Measurements from ENCODE around the gene PYGM.

The PYGM gene

DNA sequence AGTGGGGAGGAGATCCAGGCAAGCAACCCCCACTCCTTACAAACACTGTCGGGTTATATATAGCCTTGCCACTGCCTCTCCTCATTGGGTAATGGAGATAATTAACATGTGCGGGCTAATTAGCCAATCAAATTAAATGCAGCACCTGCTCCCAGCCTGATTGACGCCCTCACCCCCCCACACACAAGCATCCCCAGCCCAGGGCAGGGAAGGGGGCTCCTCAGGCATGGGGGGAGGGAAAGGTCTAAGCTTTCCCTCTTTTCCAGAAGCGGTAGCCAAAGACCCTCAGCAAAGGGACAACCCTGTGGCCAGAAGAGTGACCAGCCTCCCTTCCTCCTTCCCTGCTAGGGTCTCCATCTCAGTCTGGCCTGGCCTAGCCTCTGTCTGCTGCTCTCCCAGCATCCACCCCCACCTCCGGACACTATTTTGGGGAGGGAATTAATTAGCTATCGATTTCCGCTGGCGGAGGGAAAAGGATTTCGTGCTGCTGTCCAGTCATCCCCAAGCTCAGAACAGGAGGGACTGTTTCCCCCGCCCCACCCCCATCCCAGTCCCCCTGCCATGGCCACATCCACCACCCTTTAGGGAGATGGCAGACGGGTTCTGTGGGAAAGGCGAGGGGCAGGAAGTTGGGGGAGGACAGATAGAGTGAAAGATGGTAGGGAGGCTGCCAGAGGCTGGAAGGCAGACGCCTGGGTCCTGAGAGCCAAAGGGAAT is 43.9 kb downstream of the PYGM start:
- WGBS, 2 donors (ENCODE audit: extremely low coverage in 2 of 2, insufficient read length in 2 of 2, insufficient replicate concordance in 1 of 2): no CpG with 5 or more reads among the region's 13 CpGs

DNA sequence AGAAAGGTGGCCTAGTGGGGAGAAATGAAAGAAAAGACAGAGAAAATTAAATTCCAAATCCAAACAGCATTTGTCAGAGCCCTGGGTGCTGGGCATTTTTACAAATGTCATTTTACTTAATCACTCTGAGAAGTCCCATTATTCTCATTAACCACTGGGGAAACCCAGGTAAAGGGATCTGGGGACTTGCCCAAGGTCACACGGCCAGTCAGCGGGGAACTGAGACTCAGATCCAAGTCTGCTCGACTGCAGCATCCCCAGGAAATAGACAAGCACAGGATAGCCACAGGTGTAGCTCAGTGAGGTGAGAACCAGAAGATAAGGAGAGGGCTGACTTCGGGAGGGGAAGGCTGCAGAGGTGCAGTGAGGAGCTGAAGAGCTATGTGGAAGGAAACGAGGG is 44.7 kb downstream of the PYGM start:
- Histone ChIP-seq H3K4me2 (ENCODE audit: insufficient read depth, low read length, poor library complexity, severe bottlenecking) (no peak overlapping the region), H2BK15ac (ENCODE audit: low read length) (no peak overlapping the region), H3K14ac (ENCODE audit: low read length) (no peak overlapping the region), H3K79me1 (ENCODE audit: low read depth, low read length) (no peaks in the 10 kb centered on the region), H3K9ac (ENCODE audit: low read depth, low read length, poor library complexity) (no peak overlapping the region), H4K91ac (ENCODE audit: low read depth, low read length, poor library complexity) (no peak overlapping the region), H3K36me3 (replicated peaks in 1 of 2; ENCODE audit: control insufficient read depth in 2 of 2, insufficient read depth in 2 of 2, low read length in 2 of 2) (no peaks in the 10 kb centered on the region), H2AFZ (ENCODE audit: low read length) (no peak overlapping the region), H3K4me1 (ENCODE audit: control insufficient read depth in 2 of 2, insufficient read depth in 1 of 2, low read depth in 1 of 2, low read length in 2 of 2) (peaks cover 21 to 31% of the 10 kb centered on the region in 2 donors), H3K4ac (ENCODE audit: low read length) (no peak overlapping the region), H2AK5ac (ENCODE audit: low read depth, low read length) (no peak overlapping the region), H2BK120ac (ENCODE audit: low read depth, low read length) (no peak overlapping the region), H3K9me3 (replicated peaks in 1 of 2; ENCODE audit: control insufficient read depth in 2 of 2, insufficient read depth in 1 of 2, low read depth in 1 of 2, low read length in 2 of 2) (peaks cover 0 to 2% of the 10 kb centered on the region in 2 donors), H4K8ac (ENCODE audit: low read depth, low read length) (no peak overlapping the region), H2BK12ac (ENCODE audit: low read length) (no peak overlapping the region), H3K27me3 (ENCODE audit: control insufficient read depth in 3 of 3, insufficient read depth in 3 of 3, low read depth in 1 of 3, low read length in 3 of 3) (peaks cover 19 to 57% (median 19%) of the 10 kb centered on the region in 3 experiments), H2BK5ac (ENCODE audit: low read length) (no peak overlapping the region), H3K18ac (ENCODE audit: low read length) (no peak overlapping the region), H3K4me3 (ENCODE audit: low read length in 2 of 2) (no peak overlapping the region), H3K23ac (ENCODE audit: low read depth, low read length, poor library complexity) (no peak overlapping the region), H3K27ac (replicated peaks; ENCODE audit: low read length) (no peak overlapping the region)
- WGBS, 2 donors (ENCODE audit: extremely low coverage in 2 of 2, insufficient read length in 2 of 2, insufficient replicate concordance in 1 of 2): no CpG with 5 or more reads among the region's 5 CpGs
- no peak for DNase-seq (ENCODE audit: low spot score)

More for the DNA sequence above, 43.9 kb downstream of the PYGM start:
- H3K4me1 ChIP-seq (ENCODE audit: control insufficient read depth in 2 of 2, insufficient read depth in 1 of 2, low read depth in 1 of 2, low read length in 2 of 2): peaks cover 16 to 23% of the 10 kb centered on the region in 2 donors
- no peak overlapping the region for H3K4me3 ChIP-seq (ENCODE audit: low read length in 2 of 2)
- H3K4me2 ChIP-seq (ENCODE audit: insufficient read depth, low read length, poor library complexity, severe bottlenecking): no peak overlapping the region
- peaks cover 0 to 2% of the 10 kb centered on the region in 2 donors for H3K9me3 ChIP-seq (replicated peaks in 1 of 2; ENCODE audit: control insufficient read depth in 2 of 2, insufficient read depth in 1 of 2, low read depth in 1 of 2, low read length in 2 of 2)
- no peaks in the 10 kb centered on the region for H3K79me1 ChIP-seq (ENCODE audit: low read depth, low read length)
- no peak overlapping the region for H2BK120ac ChIP-seq (ENCODE audit: low read depth, low read length)
- H2AK5ac ChIP-seq (ENCODE audit: low read depth, low read length): peak overlapping the region; percentile 38
- H3K18ac ChIP-seq (ENCODE audit: low read length): no peak overlapping the region
- no peak overlapping the region for H3K23ac ChIP-seq (ENCODE audit: low read depth, low read length, poor library complexity)
- no peaks in the 10 kb centered on the region for H3K36me3 ChIP-seq (replicated peaks in 1 of 2; ENCODE audit: control insufficient read depth in 2 of 2, insufficient read depth in 2 of 2, low read length in 2 of 2)
- no peak overlapping the region for H3K27ac ChIP-seq (replicated peaks; ENCODE audit: low read length)
- H3K14ac ChIP-seq (ENCODE audit: low read length): no peak overlapping the region
- H3K27me3 ChIP-seq (ENCODE audit: control insufficient read depth in 3 of 3, insufficient read depth in 3 of 3, low read depth in 1 of 3, low read length in 3 of 3): peaks cover 19 to 50% (median 19%) of the 10 kb centered on the region in 3 experiments
- H2BK12ac ChIP-seq (ENCODE audit: low read length): no peak overlapping the region
- no peak overlapping the region for H2BK5ac ChIP-seq (ENCODE audit: low read length)
- peak overlapping the region; percentile 31 for H2AFZ ChIP-seq (ENCODE audit: low read length)
- no peak overlapping the region for H3K4ac ChIP-seq (ENCODE audit: low read length)
- no peak overlapping the region for H4K8ac ChIP-seq (ENCODE audit: low read depth, low read length)
- no peak overlapping the region for H4K91ac ChIP-seq (ENCODE audit: low read depth, low read length, poor library complexity)
- DNase-seq (ENCODE audit: low spot score): no peak
- no peak overlapping the region for H2BK15ac ChIP-seq (ENCODE audit: low read length)
- no peak overlapping the region for H3K9ac ChIP-seq (ENCODE audit: low read depth, low read length, poor library complexity)

DNA sequence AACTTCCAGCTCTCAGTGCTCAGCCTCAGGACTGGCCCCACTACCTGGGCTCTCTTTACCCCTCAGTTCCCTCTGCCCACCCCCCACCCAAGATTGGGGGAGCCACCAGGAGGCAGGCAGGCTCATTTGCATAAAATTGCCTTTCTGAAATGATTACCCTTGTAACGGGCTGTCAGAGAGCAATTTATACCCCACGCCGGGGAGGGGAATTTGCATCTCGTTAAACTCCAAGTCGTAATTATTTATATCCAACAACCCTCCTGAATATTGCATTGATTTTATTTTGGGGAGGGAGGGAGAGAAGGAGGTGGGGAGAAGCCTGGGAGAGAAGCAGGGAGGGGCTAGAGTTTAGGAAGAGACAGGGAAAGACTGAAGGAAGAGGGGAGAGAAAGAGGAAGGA is 45.1 kb downstream of the PYGM start:
- Histone ChIP-seq H3K36me3 (replicated peaks in 1 of 2; ENCODE audit: control insufficient read depth in 2 of 2, insufficient read depth in 2 of 2, low read length in 2 of 2) (no peaks in the 10 kb centered on the region), H3K14ac (ENCODE audit: low read length) (no peak overlapping the region), H3K4me1 (ENCODE audit: control insufficient read depth in 2 of 2, insufficient read depth in 1 of 2, low read depth in 1 of 2, low read length in 2 of 2) (peaks cover 21 to 31% of the 10 kb centered on the region in 2 donors), H3K79me1 (ENCODE audit: low read depth, low read length) (no peaks in the 10 kb centered on the region), H4K91ac (ENCODE audit: low read depth, low read length, poor library complexity) (no peak overlapping the region), H2AK5ac (ENCODE audit: low read depth, low read length) (no peak overlapping the region), H3K9ac (ENCODE audit: low read depth, low read length, poor library complexity) (peak overlapping the region; percentile 22), H3K9me3 (replicated peaks in 1 of 2; ENCODE audit: control insufficient read depth in 2 of 2, insufficient read depth in 1 of 2, low read depth in 1 of 2, low read length in 2 of 2) (peaks cover 0 to 2% of the 10 kb centered on the region in 2 donors), H3K27ac (replicated peaks; ENCODE audit: low read length) (no peak overlapping the region), H3K23ac (ENCODE audit: low read depth, low read length, poor library complexity) (no peak overlapping the region), H2BK120ac (ENCODE audit: low read depth, low read length) (no peak overlapping the region), H3K18ac (ENCODE audit: low read length) (no peak overlapping the region), H3K4me2 (ENCODE audit: insufficient read depth, low read length, poor library complexity, severe bottlenecking) (no peak overlapping the region), H4K8ac (ENCODE audit: low read depth, low read length) (no peak overlapping the region), H2BK5ac (ENCODE audit: low read length) (no peak overlapping the region), H2BK12ac (ENCODE audit: low read length) (no peak overlapping the region), H3K4me3 (ENCODE audit: low read length in 2 of 2) (no peak overlapping the region), H3K4ac (ENCODE audit: low read length) (no peak overlapping the region), H3K27me3 (ENCODE audit: control insufficient read depth in 3 of 3, insufficient read depth in 3 of 3, low read depth in 1 of 3, low read length in 3 of 3) (peaks cover 19 to 58% (median 19%) of the 10 kb centered on the region in 3 experiments), H2BK15ac (ENCODE audit: low read length) (no peak overlapping the region), H2AFZ (ENCODE audit: low read length) (no peak overlapping the region)
- no peak for DNase-seq (ENCODE audit: low spot score)
- WGBS, 2 donors (ENCODE audit: extremely low coverage in 2 of 2, insufficient read length in 2 of 2, insufficient replicate concordance in 1 of 2): no CpG with 5 or more reads among the region's 5 CpGs

DNA sequence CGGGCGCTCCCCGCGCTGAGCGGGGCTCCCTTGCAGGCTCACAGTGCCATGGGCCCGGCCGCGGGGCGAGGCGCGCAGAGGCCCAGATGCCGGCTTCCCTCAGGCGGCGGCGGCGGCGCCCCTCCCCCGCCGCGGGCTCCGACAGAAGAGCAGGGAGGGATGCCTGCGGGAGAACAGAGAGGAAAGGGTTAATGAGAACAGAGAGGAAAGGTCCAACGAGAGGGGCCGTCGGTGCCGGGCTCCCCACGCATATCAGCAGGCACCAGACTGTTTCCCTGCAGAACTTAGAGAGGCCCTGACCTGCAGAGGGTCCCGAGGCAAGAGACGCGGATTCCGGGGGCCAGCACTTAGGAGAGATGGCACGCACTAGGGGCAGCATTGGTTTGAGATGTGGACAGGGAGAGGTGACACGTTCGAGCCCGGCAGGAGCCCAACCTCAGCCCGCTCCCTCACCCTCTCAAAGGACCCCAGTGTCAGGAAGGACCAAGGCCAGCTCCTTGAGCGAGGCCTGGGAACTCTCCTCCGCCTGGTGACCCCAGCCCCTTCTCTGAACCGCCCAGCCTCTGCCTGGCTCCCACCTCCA is 45.9 kb downstream of the PYGM start:
- H2AK5ac ChIP-seq (ENCODE audit: low read depth, low read length): no peak overlapping the region
- no peaks in the 10 kb centered on the region for H3K79me1 ChIP-seq (ENCODE audit: low read depth, low read length)
- H3K4me1 ChIP-seq (ENCODE audit: control insufficient read depth in 2 of 2, insufficient read depth in 1 of 2, low read depth in 1 of 2, low read length in 2 of 2): peaks cover 21 to 31% of the 10 kb centered on the region in 2 donors
- H3K14ac ChIP-seq (ENCODE audit: low read length): no peak overlapping the region
- no peak overlapping the region for H2BK120ac ChIP-seq (ENCODE audit: low read depth, low read length)
- no peak overlapping the region for H3K4me3 ChIP-seq (ENCODE audit: low read length in 2 of 2)
- H2BK15ac ChIP-seq (ENCODE audit: low read length): no peak overlapping the region
- H3K9ac ChIP-seq (ENCODE audit: low read depth, low read length, poor library complexity): no peak overlapping the region
- no peaks in the 10 kb centered on the region for H3K36me3 ChIP-seq (replicated peaks in 1 of 2; ENCODE audit: control insufficient read depth in 2 of 2, insufficient read depth in 2 of 2, low read length in 2 of 2)
- H4K91ac ChIP-seq (ENCODE audit: low read depth, low read length, poor library complexity): no peak overlapping the region
- DNase-seq (ENCODE audit: low spot score): no peak
- H3K4ac ChIP-seq (ENCODE audit: low read length): no peak overlapping the region
- H3K27me3 ChIP-seq (ENCODE audit: control insufficient read depth in 3 of 3, insufficient read depth in 3 of 3, low read depth in 1 of 3, low read length in 3 of 3): peaks cover 19 to 58% (median 19%) of the 10 kb centered on the region in 3 experiments
- no peak overlapping the region for H2BK12ac ChIP-seq (ENCODE audit: low read length)
- peak overlapping the region; percentile 8 for H3K23ac ChIP-seq (ENCODE audit: low read depth, low read length, poor library complexity)
- peak overlapping the region; percentile 70 for H2AFZ ChIP-seq (ENCODE audit: low read length)
- peaks cover 0 to 2% of the 10 kb centered on the region in 2 donors for H3K9me3 ChIP-seq (replicated peaks in 1 of 2; ENCODE audit: control insufficient read depth in 2 of 2, insufficient read depth in 1 of 2, low read depth in 1 of 2, low read length in 2 of 2)
- H2BK5ac ChIP-seq (ENCODE audit: low read length): no peak overlapping the region
- H3K18ac ChIP-seq (ENCODE audit: low read length): peak overlapping the region; percentile 13
- WGBS, 2 donors (ENCODE audit: extremely low coverage in 2 of 2, insufficient read length in 2 of 2, insufficient replicate concordance in 1 of 2): no CpG with 5 or more reads among the region's 39 CpGs
- H3K27ac ChIP-seq (replicated peaks; ENCODE audit: low read length): no peak overlapping the region
- H3K4me2 ChIP-seq (ENCODE audit: insufficient read depth, low read length, poor library complexity, severe bottlenecking): peak overlapping the region; percentile 59
- H4K8ac ChIP-seq (ENCODE audit: low read depth, low read length): no peak overlapping the region
